PC-9 (cell line): Measurements from ENCODE around the gene UBXN11. TPM values are rescaled to one million over a fixed set of nuclear protein-coding genes. Genes with fewer than 3 reads are reported as not detected.

ENCODE experiments used
- BruUV-seq: library from RNA; stranded (reverse); fragments of 400-500 nt; replicated peaks from 2 replicates; lab custom pipeline; 2021; lab: Mats Ljungman, UMichigan
- CTCF ChIA-PET: fragments of 300-600 bp; sonication (Branson Sonifier 250); formaldehyde crosslinking; loops from one replicate; lab custom pipeline; 2022; ENCODE audit warnings: antibody characterized with exemption; lab: Charles Lee
- POLR2A ChIA-PET: fragments of 300-600 bp; sonication (Branson Sonifier 250); formaldehyde crosslinking; loops from one replicate; lab custom pipeline; 2022; ENCODE audit warnings: antibody characterized with exemption; ENCODE audit not compliant: unreplicated experiment; lab: Charles Lee
- DNase-seq, 2 experiments: peaks; one replicate each; pipeline versions ENCODE4 v3.0.0 to v3.0.0-alpha.2; 2015 to 2022; ENCODE audit warnings: mixed read lengths in 1 of 2
- H2AFZ ChIP-seq: fragments of 200-600 bp; sonication (generic); 2 replicates; pipeline ENCODE4 v1.8.1; 2017; ENCODE audit warnings: antibody characterized with exemption
- H3F3A ChIP-seq: fragments of 200-600 bp; sonication (generic); 2 replicates; pipeline ENCODE4 v1.8.1; 2017; ENCODE audit warnings: antibody characterized with exemption, mild to moderate bottlenecking, low read depth; ENCODE audit not compliant: insufficient read depth
- H3K27ac ChIP-seq: fragments of 200-600 bp; sonication (generic); 2 replicates; pipeline ENCODE4 v1.6.1; 2016; ENCODE audit warnings: mixed run types
- H3K27me3 ChIP-seq: fragments of 200-600 bp; sonication (generic); 2 replicates; pipeline ENCODE4 v1.6.1; 2016; ENCODE audit warnings: low read depth, mixed run types; ENCODE audit not compliant: insufficient read depth
- H3K36me3 ChIP-seq: fragments of 200-600 bp; sonication (generic); 2 replicates; pipeline ENCODE4 v1.6.1; 2016; ENCODE audit warnings: low read depth, mixed run types
- H3K4me1 ChIP-seq: fragments of 200-600 bp; sonication (generic); replicated peaks from 2 replicates; pipeline ENCODE4 v1.6.1; 2016; ENCODE audit warnings: mixed run types; ENCODE audit not compliant: insufficient read depth
- H3K4me2 ChIP-seq: fragments of 200-600 bp; sonication (generic); 2 replicates; pipeline ENCODE4 v1.6.1; 2017; ENCODE audit warnings: mixed run types
- H3K4me3 ChIP-seq: fragments of 200-600 bp; sonication (generic); 2 replicates; pipeline ENCODE4 v1.6.1; 2016; ENCODE audit warnings: mixed run types
- H3K79me2 ChIP-seq: fragments of 200-600 bp; sonication (generic); 2 replicates; pipeline ENCODE4 v1.6.1; 2017; ENCODE audit warnings: low read depth, mixed run types
- H3K9me2 ChIP-seq: fragments of 200-600 bp; sonication (generic); 2 replicates; pipeline ENCODE4 v1.8.1; 2017; ENCODE audit warnings: mild to moderate bottlenecking; ENCODE audit not compliant: insufficient read depth
- H3K9me3 ChIP-seq: fragments of 200-600 bp; sonication (generic); 2 replicates; pipeline ENCODE4 v1.8.1; 2016; ENCODE audit warnings: low read depth; ENCODE audit not compliant: insufficient read depth
- H4K20me1 ChIP-seq: fragments of 200-600 bp; sonication (generic); 2 replicates; pipeline ENCODE4 v1.8.1; 2017; ENCODE audit not compliant: insufficient read depth
- EZH2 ChIP-seq: fragments of 200-600 bp; sonication (generic); IDR thresholded peaks from 2 replicates; pipeline ENCODE4 v1.8.0; 2017; ENCODE audit warnings: antibody characterized with exemption, low read depth
- intact Hi-C: fragments of 100-400 bp; cut with micrococcal nuclease; formaldehyde crosslinking; loops from one replicate; pipeline ENCODE4 v1.10.0; 2022; ENCODE audit not compliant: unreplicated experiment
- total RNA-seq: library from RNA; stranded (reverse); gene quantifications from 2 replicates; pipeline ENCODE4 v1.2.3, GENCODE V29; 2021
- TF ChIP-seq, protein P1 (sequence below): fragments of 200-600 bp; sonication (generic); conservative IDR thresholded peaks from 2 replicates; pipeline ENCODE4 v1.6.1; 2017; ENCODE audit warnings: mixed run types, antibody characterized with exemption, mild to moderate bottlenecking, moderate library complexity

Gene UBXN11
- total RNA-seq, 1 experiment from 2014 or later = 57.2 TPM

GRCh38 chr1:26283871-26284596 is 22.4 kb downstream of the UBXN11 start:
- ChIA-PET POLR2A (interaction anchor here (0.9 kb wide), 1 partner anchor 201 kb away, joined by 5 read pairs; no protein-coding TSS in a partner anchor), CTCF (interaction anchor here (0.5 to 1.8 kb wide), 7 partner anchors 16 to 133 kb away, joined by 3 to 7 read pairs (median 5); no protein-coding TSS in a partner anchor)
- Histone ChIP-seq H3K79me2 (peaks cover 9% of the 10 kb centered on the region; the same call in 1 of the 2 replicates), H3K36me3 (no peaks in the 10 kb centered on the region), H3K4me1 (peaks cover 21% of the 10 kb centered on the region), H3F3A (peaks cover 8% of the 10 kb centered on the region; the same call in 1 of the 2 replicates), H3K9me2 (no peaks in the 10 kb centered on the region), H3K4me3 (no peak overlapping the region), H3K27ac (no peak overlapping the region), H3K4me2 (0 out of 2 replicates have a peak overlapping the region, but pooled peaks have one; percentile 40), H4K20me1 (0 out of 2 replicates have a peak, but pooled peaks cover 3% of the 10 kb centered on the region), H3K9me3 (no peaks in the 10 kb centered on the region), H2AFZ (no peak overlapping the region), H3K27me3 (no peaks in the 10 kb centered on the region)
- no peak for DNase-seq
- intact Hi-C loops = no loop called here
- BruUV-seq = no TSS peak
- no peak for TF ChIP-seq EZH2

DNA sequence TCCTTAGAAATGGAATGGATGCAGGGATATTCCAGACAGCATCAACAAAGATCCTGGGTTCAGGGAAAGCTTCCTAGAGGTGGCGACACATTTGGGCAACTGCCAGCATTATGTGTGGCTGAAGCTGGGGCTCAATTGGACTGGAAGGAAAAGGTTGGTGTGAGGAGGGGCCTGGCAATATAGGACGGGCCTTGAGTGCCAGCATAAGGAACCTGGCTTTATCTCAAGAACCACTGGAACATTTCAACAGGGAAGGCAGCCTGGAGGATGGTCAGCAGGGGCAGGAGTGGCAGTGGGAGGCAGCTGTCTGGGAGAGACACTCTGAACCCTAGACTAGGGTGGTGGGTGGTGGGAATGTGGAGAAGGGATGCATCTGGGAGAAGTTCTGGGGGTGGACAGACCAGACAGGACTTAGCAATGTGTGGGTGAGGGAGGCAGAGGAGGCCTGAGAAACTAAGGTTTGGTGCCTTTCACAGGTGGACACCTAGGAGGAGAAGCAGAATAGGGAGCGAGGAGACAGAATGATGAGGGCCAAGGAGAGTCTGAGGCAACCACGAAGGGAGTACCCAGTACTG is 23.1 kb downstream of the UBXN11 start:
- peaks cover 15% of the 10 kb centered on the region; the same call in 1 of the 2 replicates for H3F3A ChIP-seq
- intact Hi-C loops = no loop called here

GRCh38 chr1:26282401-26282918 is 24.0 kb downstream of the UBXN11 start:
- no TSS peak for BruUV-seq
- CTCF ChIA-PET = no interaction called here
- no peak overlapping the region for H3K4me2 ChIP-seq

More for the DNA sequence above, 23.1 kb downstream of the UBXN11 start:
- TF ChIP-seq, protein P1, sequence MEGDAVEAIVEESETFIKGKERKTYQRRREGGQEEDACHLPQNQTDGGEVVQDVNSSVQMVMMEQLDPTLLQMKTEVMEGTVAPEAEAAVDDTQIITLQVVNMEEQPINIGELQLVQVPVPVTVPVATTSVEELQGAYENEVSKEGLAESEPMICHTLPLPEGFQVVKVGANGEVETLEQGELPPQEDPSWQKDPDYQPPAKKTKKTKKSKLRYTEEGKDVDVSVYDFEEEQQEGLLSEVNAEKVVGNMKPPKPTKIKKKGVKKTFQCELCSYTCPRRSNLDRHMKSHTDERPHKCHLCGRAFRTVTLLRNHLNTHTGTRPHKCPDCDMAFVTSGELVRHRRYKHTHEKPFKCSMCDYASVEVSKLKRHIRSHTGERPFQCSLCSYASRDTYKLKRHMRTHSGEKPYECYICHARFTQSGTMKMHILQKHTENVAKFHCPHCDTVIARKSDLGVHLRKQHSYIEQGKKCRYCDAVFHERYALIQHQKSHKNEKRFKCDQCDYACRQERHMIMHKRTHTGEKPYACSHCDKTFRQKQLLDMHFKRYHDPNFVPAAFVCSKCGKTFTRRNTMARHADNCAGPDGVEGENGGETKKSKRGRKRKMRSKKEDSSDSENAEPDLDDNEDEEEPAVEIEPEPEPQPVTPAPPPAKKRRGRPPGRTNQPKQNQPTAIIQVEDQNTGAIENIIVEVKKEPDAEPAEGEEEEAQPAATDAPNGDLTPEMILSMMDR = no peak
- TF ChIP-seq EZH2 = no peak
- ChIA-PET POLR2A (no interaction called here), CTCF (interaction anchor here (0.6 kb wide), 1 partner anchor 20 kb away, joined by 6 read pairs; no protein-coding TSS in a partner anchor)
- Histone ChIP-seq H4K20me1 (0 out of 2 replicates have a peak, but pooled peaks cover 3% of the 10 kb centered on the region), H3K4me3 (no peak overlapping the region), H3K79me2 (peaks cover 9% of the 10 kb centered on the region; the same call in 1 of the 2 replicates), H3K9me2 (no peaks in the 10 kb centered on the region), H2AFZ (no peak overlapping the region), H3K27ac (no peak overlapping the region), H3K4me1 (peaks cover 28% of the 10 kb centered on the region), H3K4me2 (no peak overlapping the region), H3K27me3 (no peaks in the 10 kb centered on the region), H3K9me3 (no peaks in the 10 kb centered on the region), H3K36me3 (no peaks in the 10 kb centered on the region)
- no TSS peak for BruUV-seq
- no peak for DNase-seq

More at GRCh38 chr1:26282401-26282918, 24.0 kb downstream of the UBXN11 start:
- peaks cover 37% of the 10 kb centered on the region for H3K4me1 ChIP-seq
- peaks cover 9% of the 10 kb centered on the region; the same call in 1 of the 2 replicates for H3K79me2 ChIP-seq
- H3F3A ChIP-seq = peaks cover 24% of the 10 kb centered on the region; the same call in 1 of the 2 replicates
- TF ChIP-seq EZH2 = no peak
- TF ChIP-seq, protein P1 = no peak
- H2AFZ ChIP-seq = no peak overlapping the region
- H3K27me3 ChIP-seq = no peaks in the 10 kb centered on the region
- H4K20me1 ChIP-seq = 0 out of 2 replicates have a peak, but pooled peaks cover 3% of the 10 kb centered on the region
- no peak overlapping the region for H3K27ac ChIP-seq
- H3K36me3 ChIP-seq = 0 out of 2 replicates have a peak, but pooled peaks cover 3% of the 10 kb centered on the region
- no peaks in the 10 kb centered on the region for H3K9me3 ChIP-seq
- no peaks in the 10 kb centered on the region for H3K9me2 ChIP-seq
- intact Hi-C loops = no loop called here
- POLR2A ChIA-PET = interaction anchor here (0.6 kb wide), 1 partner anchor 582 kb away, joined by 4 read pairs; no protein-coding TSS in a partner anchor
- DNase-seq = no peak
- H3K4me3 ChIP-seq = no peak overlapping the region
